Measurements from ENCODE around the gene NLRP13. TPM values are rescaled to one million over a fixed set of nuclear protein-coding genes. Genes with fewer than 3 reads are reported as not detected.

The NLRP13 gene
- total RNA-seq, 1 experiment from 2014 or later: not detected

- intact Hi-C loops (cut with micrococcal nuclease; ENCODE audit: unreplicated experiment): loop anchor here (2.0 kb wide), 1 partner anchor 64 kb away; no protein-coding TSS in a partner anchor
- POLR2A ChIA-PET: no interaction called here
Observed at GRCh38 chr19:55877211-55877610, 54.9 kb downstream of the NLRP13 start.

GRCh38 chr19:55870736-55871135 is 61.4 kb downstream of the NLRP13 start:
- intact Hi-C loops (cut with micrococcal nuclease; ENCODE audit: unreplicated experiment): no loop called here
- no peaks in the 10 kb centered on the region for H3K9me3 ChIP-seq (ENCODE audit: control insufficient read depth, insufficient read depth, low read depth, low read length)
- POLR2A ChIA-PET: no interaction called here

More at GRCh38 chr19:55877211-55877610, 54.9 kb downstream of the NLRP13 start:
- CTCF ChIA-PET: no interaction called here
- Histone ChIP-seq H3K36me3 (ENCODE audit: control insufficient read depth, insufficient read depth, low read length) (no peaks in the 10 kb centered on the region), H3K9me3 (ENCODE audit: control insufficient read depth, insufficient read depth, low read depth, low read length) (no peaks in the 10 kb centered on the region), H3K27ac (ENCODE audit: low read length) (no peak overlapping the region), H3K4me1 (ENCODE audit: control insufficient read depth, insufficient read depth, low read length) (no peaks in the 10 kb centered on the region), H3K4me3 (ENCODE audit: low read depth in 2 of 2, low read length in 2 of 2) (no peak overlapping the region), H3K27me3 (ENCODE audit: control insufficient read depth, insufficient read depth, low read length) (peaks cover 29% of the 10 kb centered on the region)
- BruUV-seq (replicated peaks): no TSS peak
- DNase-seq (ENCODE audit: low read depth, low spot score) (no peak), ATAC-seq (no peak)
- in situ Hi-C loops (cut with HindIII; ENCODE audit: low pct_unique_long_range_greater_than_20kb, low sequenced_read_pairs): no loop called here
- TF ChIP-seq SIN3A (IDR thresholded peaks at IDR 0.05; ENCODE audit: borderline replicate concordance, insufficient read depth, low read depth, low read length): no peak
- no peak for TF ChIP-seq REST (IDR thresholded peaks at IDR 0.05; ENCODE audit: insufficient read depth in 1 of 2, low read depth in 2 of 2, low read length in 1 of 2)
- no peak for TF ChIP-seq TCF7L2 (IDR thresholded peaks at IDR 0.05; ENCODE audit: low read depth, low read length)
- no peak for TF ChIP-seq CTCF (IDR thresholded peaks at IDR 0.05)
- TF ChIP-seq POLR2AphosphoS5 (IDR thresholded peaks at IDR 0.05; ENCODE audit: low read depth, low read length): no peak

More at GRCh38 chr19:55870736-55871135, 61.4 kb downstream of the NLRP13 start:
- in situ Hi-C loops (cut with HindIII; ENCODE audit: low pct_unique_long_range_greater_than_20kb, low sequenced_read_pairs): no loop called here
- no peak for ATAC-seq
- Histone ChIP-seq H3K27ac (ENCODE audit: low read length) (no peak overlapping the region), H3K36me3 (ENCODE audit: control insufficient read depth, insufficient read depth, low read length) (no peaks in the 10 kb centered on the region), H3K27me3 (ENCODE audit: control insufficient read depth, insufficient read depth, low read length) (peaks cover 20% of the 10 kb centered on the region), H3K4me3 (ENCODE audit: low read depth in 2 of 2, low read length in 2 of 2) (no peak overlapping the region), H3K4me1 (ENCODE audit: control insufficient read depth, insufficient read depth, low read length) (no peaks in the 10 kb centered on the region)
- BruUV-seq (replicated peaks): no TSS peak
- no peak for TF ChIP-seq SIN3A (IDR thresholded peaks at IDR 0.05; ENCODE audit: borderline replicate concordance, insufficient read depth, low read depth, low read length)
- no peak for TF ChIP-seq POLR2AphosphoS5 (IDR thresholded peaks at IDR 0.05; ENCODE audit: low read depth, low read length)
- no peak for TF ChIP-seq CTCF (IDR thresholded peaks at IDR 0.05)
- no peak for TF ChIP-seq REST (IDR thresholded peaks at IDR 0.05; ENCODE audit: insufficient read depth in 1 of 2, low read depth in 2 of 2, low read length in 1 of 2)
- no peak for TF ChIP-seq TCF7L2 (IDR thresholded peaks at IDR 0.05; ENCODE audit: low read depth, low read length)
- CTCF ChIA-PET: no interaction called here
- DNase-seq (ENCODE audit: low read depth, low spot score): no peak

Measured in Panc1 (cell line).